Coronary artery (tissue), 2 donors: Measurements from ENCODE around the gene MARCHF3.

Experiments used
- DNase-seq: peaks from one replicate; pipeline ENCODE4 v3.0.0-alpha.2; 2017; ENCODE audit warnings: low spot score
- H3K27ac ChIP-seq, 2 donors: fragments of 200-600 bp; sonication (generic); one replicate each; pipeline ENCODE4 v1.5.1; 2016 to 2019
- H3K4me3 ChIP-seq: fragments of 200-600 bp; sonication (generic); 2 replicates; pipeline ENCODE4 v1.5.1; 2016; ENCODE audit warnings: mild to moderate bottlenecking, moderate library complexity
- TF ChIP-seq, protein P1 (sequence below): fragments of 200-600 bp; sonication (generic); IDR thresholded peaks from one replicate; pipeline ENCODE4 v1.5.1; 2019; ENCODE audit warnings: antibody characterized with exemption

MARCHF3 gene

DNA sequence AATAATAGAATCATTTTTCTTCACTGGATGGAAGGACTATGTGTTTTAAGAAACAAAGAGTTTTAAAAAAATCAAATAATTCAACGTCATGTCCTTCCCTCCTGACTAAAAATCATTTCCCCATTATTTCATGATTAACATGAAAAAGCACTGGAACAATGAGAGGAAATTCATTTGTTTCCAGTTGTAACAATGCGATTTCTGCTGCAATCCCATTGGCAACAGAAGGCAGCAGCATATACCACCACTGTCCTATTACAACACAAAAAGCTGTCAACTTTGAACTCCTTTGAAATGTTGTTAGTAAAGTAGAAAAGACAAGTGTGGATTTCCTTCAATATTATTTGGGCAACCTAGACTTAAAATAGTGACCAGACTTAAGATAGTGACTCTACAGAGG, 39.9 kb upstream of the MARCHF3 start:
- DNase-seq, result no peak
- TF ChIP-seq, protein P1, sequence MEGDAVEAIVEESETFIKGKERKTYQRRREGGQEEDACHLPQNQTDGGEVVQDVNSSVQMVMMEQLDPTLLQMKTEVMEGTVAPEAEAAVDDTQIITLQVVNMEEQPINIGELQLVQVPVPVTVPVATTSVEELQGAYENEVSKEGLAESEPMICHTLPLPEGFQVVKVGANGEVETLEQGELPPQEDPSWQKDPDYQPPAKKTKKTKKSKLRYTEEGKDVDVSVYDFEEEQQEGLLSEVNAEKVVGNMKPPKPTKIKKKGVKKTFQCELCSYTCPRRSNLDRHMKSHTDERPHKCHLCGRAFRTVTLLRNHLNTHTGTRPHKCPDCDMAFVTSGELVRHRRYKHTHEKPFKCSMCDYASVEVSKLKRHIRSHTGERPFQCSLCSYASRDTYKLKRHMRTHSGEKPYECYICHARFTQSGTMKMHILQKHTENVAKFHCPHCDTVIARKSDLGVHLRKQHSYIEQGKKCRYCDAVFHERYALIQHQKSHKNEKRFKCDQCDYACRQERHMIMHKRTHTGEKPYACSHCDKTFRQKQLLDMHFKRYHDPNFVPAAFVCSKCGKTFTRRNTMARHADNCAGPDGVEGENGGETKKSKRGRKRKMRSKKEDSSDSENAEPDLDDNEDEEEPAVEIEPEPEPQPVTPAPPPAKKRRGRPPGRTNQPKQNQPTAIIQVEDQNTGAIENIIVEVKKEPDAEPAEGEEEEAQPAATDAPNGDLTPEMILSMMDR, result no peak
- H3K4me3 ChIP-seq, result no peak overlapping the region
- no peak overlapping the region for H3K27ac ChIP-seq

DNA sequence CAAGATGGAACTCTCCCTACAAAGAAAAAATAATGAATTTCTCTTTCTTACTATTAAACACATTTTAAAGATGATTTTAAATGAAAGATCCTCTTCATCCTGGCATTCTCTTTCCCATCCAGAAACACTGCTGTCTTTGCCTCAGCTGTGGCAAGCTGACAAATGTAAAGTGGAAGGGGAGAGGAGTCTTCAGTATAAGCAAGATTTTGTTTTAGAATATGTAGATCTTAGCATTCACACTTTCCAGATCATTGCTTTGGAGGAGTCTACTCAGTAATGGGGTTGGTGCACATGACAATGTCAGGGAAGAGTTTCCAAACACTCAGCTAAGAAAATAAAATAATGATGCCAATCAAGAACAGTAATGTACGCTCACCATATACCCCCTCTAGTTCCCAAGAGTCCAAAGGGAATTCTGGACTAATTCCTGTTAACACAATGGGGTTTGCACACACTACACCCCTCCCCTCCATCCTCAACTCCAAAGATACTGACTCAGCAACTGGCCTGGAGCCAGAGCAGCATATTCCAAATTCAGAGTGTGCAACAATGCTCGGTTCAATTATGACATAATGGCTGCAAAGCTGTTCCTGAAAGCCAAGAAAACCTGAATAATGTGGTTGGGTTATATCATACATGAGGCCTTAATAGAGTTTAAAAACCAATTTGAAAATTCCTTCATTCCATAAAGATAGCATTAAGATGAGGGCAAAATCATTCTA, 38.3 kb upstream of the MARCHF3 start:
- TF ChIP-seq, protein P1, result no peak
- DNase-seq, result no peak
- Histone ChIP-seq H3K27ac (no peak overlapping the region), H3K4me3 (no peak overlapping the region)

DNA sequence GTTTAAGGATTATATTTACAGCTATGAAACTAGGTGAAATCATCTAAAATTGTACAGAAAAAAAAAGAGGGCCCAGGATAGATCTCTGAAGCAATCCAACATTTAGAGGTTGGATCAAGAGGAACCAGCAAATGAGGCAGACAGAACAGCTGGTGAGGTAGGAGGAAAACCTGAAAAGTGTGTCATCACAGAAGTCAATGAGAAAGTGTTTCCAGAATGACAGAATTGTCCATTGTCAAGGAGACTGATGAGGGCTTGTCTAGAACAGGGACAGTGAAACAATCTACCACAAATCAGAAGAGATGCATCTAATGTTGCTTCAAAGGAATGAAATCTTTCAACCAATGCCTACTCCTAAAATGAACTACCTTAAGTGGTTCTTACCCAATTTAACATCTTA, 36.4 kb upstream of the MARCHF3 start:
- no peak overlapping the region for H3K27ac ChIP-seq
- DNase-seq, result no peak
- no peak overlapping the region for H3K4me3 ChIP-seq
- TF ChIP-seq, protein P1, result no peak

DNA sequence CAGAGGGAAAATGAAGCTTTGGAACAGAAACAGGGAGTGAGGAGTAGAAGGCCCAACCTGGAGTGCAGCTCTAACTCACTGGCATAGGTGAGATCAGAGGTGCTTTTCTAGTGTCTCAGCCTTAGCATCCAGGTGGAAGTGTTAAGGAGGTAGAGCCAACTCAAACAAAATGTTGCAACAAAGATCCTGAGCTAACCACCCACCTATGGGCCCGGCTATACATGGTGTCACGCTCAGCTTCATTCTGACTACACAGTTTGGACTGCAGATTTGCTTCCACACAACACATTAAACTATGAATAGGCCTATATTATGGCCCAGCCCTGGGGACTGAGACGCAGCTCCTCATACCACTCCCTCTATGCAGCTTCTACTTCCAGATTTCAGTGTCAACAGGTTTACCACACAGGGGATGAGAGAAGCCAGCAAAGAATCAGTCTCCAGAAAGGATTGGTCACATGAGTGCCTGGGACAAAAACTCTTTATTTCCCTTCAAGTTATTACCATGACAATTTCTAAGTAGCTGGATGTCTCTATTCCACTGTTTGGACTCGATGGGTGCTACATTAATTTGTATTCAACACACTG, 34.0 kb upstream of the MARCHF3 start:
- DNase-seq, result no peak
- Histone ChIP-seq H3K27ac (no peak overlapping the region), H3K4me3 (no peak overlapping the region)
- TF ChIP-seq, protein P1, result no peak

DNA sequence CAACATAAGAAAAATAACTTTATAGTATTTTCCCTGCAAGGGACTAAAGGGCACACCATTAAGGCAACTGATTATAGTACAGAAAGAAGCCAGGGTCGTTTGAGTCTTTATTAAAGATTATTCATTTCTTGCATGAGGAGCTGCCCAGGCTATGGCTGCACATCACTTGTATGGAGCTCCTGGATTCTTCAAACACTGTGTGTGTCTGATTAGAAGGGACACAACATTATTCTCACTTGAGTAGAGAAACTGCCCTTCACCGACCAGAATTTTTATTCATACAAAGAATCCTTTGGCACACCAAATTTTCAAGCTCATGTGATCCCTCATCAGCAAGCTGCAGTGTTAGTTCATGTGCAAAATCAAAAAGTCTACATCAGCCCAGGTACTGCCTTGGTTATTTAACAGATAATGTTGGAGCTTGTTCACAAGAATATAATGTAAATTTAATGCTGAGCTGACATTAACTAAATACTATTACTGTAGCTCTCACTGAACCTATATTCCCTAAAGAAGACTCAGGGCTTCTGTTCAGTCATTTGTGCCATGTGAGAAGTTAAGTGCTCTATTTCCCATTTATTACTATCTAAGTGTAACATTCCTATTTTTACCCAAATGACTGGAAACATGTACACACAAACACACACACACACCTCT, 33.0 kb upstream of the MARCHF3 start:
- DNase-seq, result no peak
- Histone ChIP-seq H3K4me3 (no peak overlapping the region), H3K27ac (no peak overlapping the region)
- TF ChIP-seq, protein P1, result no peak

DNA sequence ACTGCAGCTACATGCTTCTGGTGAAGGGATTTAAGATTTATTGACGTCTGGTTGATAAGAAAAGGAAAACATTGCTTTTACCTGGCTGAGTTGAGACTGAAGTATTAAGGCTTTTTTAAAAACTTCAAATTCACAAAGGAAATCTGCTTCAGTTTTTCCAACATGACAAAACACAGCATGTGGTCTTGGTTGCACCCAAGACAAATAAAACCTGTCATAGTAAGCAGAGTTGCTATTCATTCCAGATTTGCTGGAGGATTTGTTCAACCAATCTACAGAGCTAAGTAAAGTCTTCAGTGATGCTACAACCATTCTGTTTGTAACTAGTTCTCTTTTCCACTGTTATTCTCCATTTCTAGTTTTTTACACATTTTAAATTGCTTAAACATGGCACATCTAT, 31.6 kb upstream of the MARCHF3 start:
- DNase-seq, result no peak
- TF ChIP-seq, protein P1, result no peak
- H3K27ac ChIP-seq, result no peak overlapping the region
- no peak overlapping the region for H3K4me3 ChIP-seq
